ENCODE data around the gene LRRC56.
A peak's percentile ranks its signal among the peaks of the same experiment; 100 is the strongest.

LRRC56 gene

DNA sequence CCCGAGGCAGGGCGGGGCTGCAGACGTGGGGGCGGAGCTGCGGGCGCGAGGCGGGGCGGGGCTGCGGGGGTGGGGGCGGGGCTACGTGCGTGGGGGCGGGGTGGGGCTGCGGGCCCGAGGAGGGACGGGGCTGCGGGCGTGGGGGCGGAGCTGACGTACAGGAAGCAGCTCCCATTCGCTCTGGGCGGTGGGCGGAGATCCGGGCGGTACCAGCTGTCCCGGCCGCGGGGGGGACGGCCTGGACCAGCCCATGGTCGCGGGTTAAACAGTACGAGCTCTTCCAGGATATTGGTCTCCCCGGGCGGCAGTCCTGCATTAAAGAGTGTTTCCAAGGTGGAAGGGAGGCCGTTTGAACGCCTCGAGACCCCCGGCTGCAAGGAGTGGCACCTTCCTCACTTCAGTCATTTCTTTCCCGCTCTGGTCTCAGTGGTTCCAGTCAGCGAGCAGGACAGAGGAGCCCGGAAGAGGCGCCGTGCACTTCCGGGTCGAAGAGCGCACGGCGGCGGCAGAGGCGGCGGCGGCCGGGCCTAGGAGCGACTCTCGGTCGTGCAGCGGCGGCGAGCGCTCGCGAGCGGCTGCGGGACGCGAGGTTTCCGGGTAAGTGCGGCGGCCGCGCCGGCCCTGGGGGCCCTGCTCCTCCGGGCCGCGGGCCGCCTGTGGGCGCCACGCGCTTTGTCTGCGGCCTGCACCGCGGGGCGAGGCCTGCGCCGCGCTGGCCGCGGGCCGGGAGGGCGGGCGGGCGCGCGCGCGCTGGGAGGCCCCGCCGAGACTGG lies 38.9 kb downstream of the LRRC56 start, which contains the start of gene PHRF1 (continued):
- TF ChIP-seq, protein P1, sequence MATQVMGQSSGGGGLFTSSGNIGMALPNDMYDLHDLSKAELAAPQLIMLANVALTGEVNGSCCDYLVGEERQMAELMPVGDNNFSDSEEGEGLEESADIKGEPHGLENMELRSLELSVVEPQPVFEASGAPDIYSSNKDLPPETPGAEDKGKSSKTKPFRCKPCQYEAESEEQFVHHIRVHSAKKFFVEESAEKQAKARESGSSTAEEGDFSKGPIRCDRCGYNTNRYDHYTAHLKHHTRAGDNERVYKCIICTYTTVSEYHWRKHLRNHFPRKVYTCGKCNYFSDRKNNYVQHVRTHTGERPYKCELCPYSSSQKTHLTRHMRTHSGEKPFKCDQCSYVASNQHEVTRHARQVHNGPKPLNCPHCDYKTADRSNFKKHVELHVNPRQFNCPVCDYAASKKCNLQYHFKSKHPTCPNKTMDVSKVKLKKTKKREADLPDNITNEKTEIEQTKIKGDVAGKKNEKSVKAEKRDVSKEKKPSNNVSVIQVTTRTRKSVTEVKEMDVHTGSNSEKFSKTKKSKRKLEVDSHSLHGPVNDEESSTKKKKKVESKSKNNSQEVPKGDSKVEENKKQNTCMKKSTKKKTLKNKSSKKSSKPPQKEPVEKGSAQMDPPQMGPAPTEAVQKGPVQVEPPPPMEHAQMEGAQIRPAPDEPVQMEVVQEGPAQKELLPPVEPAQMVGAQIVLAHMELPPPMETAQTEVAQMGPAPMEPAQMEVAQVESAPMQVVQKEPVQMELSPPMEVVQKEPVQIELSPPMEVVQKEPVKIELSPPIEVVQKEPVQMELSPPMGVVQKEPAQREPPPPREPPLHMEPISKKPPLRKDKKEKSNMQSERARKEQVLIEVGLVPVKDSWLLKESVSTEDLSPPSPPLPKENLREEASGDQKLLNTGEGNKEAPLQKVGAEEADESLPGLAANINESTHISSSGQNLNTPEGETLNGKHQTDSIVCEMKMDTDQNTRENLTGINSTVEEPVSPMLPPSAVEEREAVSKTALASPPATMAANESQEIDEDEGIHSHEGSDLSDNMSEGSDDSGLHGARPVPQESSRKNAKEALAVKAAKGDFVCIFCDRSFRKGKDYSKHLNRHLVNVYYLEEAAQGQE (tag by site-specific recombination; IDR thresholded peaks at IDR 0.05): 0 out of 2 replicates have a peak, but pooled peaks have one; percentile 22
- TF ChIP-seq ZNF610 (tag by site-specific recombination; IDR thresholded peaks at IDR 0.05; ENCODE audit: borderline replicate concordance) (no peak), GFI1B (tag by site-specific recombination; IDR thresholded peaks at IDR 0.05) (no peak), ZFP41 (tag by site-specific recombination; IDR thresholded peaks at IDR 0.05; ENCODE audit: borderline replicate concordance) (no peak), KLF9 (tag by site-specific recombination; IDR thresholded peaks at IDR 0.05; ENCODE audit: low read depth) (peak; percentile 55; the same call in 1 of the 2 replicates), ZNF404 (tag by site-specific recombination; IDR thresholded peaks at IDR 0.05) (no peak), OVOL3 (tag by site-specific recombination; IDR thresholded peaks at IDR 0.05) (no peak), FEZF1 (tag by site-specific recombination; IDR thresholded peaks at IDR 0.05) (peak; percentile 41; the same call in 1 of the 2 replicates), ZNF214 (tag by site-specific recombination; IDR thresholded peaks at IDR 0.05; ENCODE audit: borderline replicate concordance) (no peak), ZIC2 (tag by site-specific recombination; IDR thresholded peaks at IDR 0.05) (no peak), ZNF544 (tag by site-specific recombination; IDR thresholded peaks at IDR 0.05) (no peak), ZNF561 (tag by site-specific recombination; IDR thresholded peaks at IDR 0.05; ENCODE audit: borderline replicate concordance) (0 out of 2 replicates have a peak, but pooled peaks have one; percentile 26), KLF10 (tag by site-specific recombination; IDR thresholded peaks at IDR 0.05) (peak; percentile 93), ZNF239 (tag by site-specific recombination; IDR thresholded peaks at IDR 0.05) (no peak), ZNF248 (tag by site-specific recombination; IDR thresholded peaks at IDR 0.05) (no peak), ZNF529 (tag by site-specific recombination; IDR thresholded peaks at IDR 0.05; ENCODE audit: insufficient replicate concordance) (no peak), ZNF473 (tag by site-specific recombination; IDR thresholded peaks at IDR 0.05) (no peak), SALL2 (tag by site-specific recombination; IDR thresholded peaks at IDR 0.05; ENCODE audit: borderline replicate concordance) (no peak), ZNF366 (tag by site-specific recombination; conservative IDR thresholded peaks at IDR 0.05) (no peak), ZNF174 (tag by site-specific recombination; IDR thresholded peaks at IDR 0.05) (no peak), ZNF660 (tag by site-specific recombination; IDR thresholded peaks at IDR 0.05) (peak; percentile 70), ZBTB17 (tag by site-specific recombination; IDR thresholded peaks at IDR 0.05) (peak; percentile 71), ZNF555 (tag by site-specific recombination; conservative IDR thresholded peaks at IDR 0.05) (no peak), ZNF843 (tag by site-specific recombination; IDR thresholded peaks at IDR 0.05) (0 out of 2 replicates have a peak, but pooled peaks have one; percentile 60), ZNF426 (tag by site-specific recombination; IDR thresholded peaks at IDR 0.05) (no peak)
- TF ChIP-seq, protein P2, sequence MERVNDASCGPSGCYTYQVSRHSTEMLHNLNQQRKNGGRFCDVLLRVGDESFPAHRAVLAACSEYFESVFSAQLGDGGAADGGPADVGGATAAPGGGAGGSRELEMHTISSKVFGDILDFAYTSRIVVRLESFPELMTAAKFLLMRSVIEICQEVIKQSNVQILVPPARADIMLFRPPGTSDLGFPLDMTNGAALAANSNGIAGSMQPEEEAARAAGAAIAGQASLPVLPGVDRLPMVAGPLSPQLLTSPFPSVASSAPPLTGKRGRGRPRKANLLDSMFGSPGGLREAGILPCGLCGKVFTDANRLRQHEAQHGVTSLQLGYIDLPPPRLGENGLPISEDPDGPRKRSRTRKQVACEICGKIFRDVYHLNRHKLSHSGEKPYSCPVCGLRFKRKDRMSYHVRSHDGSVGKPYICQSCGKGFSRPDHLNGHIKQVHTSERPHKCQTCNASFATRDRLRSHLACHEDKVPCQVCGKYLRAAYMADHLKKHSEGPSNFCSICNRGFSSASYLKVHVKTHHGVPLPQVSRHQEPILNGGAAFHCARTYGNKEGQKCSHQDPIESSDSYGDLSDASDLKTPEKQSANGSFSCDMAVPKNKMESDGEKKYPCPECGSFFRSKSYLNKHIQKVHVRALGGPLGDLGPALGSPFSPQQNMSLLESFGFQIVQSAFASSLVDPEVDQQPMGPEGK (tag by site-specific recombination; IDR thresholded peaks at IDR 0.05): no peak
- TF ChIP-seq, protein P3, sequence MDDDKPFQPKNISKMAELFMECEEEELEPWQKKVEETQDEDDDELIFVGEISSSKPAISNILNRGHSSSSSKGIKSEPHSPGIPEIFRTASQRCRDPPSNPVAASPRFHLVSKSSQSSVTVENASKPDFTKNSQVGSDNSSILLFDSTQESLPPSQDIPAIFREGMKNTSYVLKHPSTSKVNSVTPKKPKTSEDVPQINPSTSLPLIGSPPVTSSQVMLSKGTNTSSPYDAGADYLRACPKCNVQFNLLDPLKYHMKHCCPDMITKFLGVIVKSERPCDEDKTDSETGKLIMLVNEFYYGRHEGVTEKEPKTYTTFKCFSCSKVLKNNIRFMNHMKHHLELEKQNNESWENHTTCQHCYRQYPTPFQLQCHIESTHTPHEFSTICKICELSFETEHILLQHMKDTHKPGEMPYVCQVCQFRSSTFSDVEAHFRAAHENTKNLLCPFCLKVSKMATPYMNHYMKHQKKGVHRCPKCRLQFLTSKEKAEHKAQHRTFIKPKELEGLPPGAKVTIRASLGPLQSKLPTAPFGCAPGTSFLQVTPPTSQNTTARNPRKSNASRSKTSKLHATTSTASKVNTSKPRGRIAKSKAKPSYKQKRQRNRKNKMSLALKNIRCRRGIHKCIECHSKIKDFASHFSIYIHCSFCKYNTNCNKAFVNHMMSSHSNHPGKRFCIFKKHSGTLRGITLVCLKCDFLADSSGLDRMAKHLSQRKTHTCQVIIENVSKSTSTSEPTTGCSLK (tag by site-specific recombination; IDR thresholded peaks at IDR 0.05): no peak
- TF ChIP-seq, protein P4, sequence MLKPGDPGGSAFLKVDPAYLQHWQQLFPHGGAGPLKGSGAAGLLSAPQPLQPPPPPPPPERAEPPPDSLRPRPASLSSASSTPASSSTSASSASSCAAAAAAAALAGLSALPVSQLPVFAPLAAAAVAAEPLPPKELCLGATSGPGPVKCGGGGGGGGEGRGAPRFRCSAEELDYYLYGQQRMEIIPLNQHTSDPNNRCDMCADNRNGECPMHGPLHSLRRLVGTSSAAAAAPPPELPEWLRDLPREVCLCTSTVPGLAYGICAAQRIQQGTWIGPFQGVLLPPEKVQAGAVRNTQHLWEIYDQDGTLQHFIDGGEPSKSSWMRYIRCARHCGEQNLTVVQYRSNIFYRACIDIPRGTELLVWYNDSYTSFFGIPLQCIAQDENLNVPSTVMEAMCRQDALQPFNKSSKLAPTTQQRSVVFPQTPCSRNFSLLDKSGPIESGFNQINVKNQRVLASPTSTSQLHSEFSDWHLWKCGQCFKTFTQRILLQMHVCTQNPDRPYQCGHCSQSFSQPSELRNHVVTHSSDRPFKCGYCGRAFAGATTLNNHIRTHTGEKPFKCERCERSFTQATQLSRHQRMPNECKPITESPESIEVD (tag by site-specific recombination; IDR thresholded peaks at IDR 0.05): no peak
- TF ChIP-seq, protein P5, sequence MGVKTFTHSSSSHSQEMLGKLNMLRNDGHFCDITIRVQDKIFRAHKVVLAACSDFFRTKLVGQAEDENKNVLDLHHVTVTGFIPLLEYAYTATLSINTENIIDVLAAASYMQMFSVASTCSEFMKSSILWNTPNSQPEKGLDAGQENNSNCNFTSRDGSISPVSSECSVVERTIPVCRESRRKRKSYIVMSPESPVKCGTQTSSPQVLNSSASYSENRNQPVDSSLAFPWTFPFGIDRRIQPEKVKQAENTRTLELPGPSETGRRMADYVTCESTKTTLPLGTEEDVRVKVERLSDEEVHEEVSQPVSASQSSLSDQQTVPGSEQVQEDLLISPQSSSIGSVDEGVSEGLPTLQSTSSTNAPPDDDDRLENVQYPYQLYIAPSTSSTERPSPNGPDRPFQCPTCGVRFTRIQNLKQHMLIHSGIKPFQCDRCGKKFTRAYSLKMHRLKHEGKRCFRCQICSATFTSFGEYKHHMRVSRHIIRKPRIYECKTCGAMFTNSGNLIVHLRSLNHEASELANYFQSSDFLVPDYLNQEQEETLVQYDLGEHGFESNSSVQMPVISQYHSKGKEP (tag by site-specific recombination; IDR thresholded peaks at IDR 0.05): no peak

All from HEK293 (cell line).